Activated T-cell treated with anti-CD3 and anti-CD28 coated beads, Interleukin-2, amount 50 U/mL, for 72 hours (primary cell): ENCODE data around the gene LYPD6B. TPM values are rescaled to one million over a fixed set of nuclear protein-coding genes. Genes with fewer than 3 reads are reported as not detected.

Experiments
- ATAC-seq, 2 donors: fragments of 150-1000 bp; cut with Tn5 transposase; replicated peaks in 1 of 2; 2 replicates each; pipeline ENCODE4 v1.10.0; 2021; ENCODE audit warnings: moderate library complexity in 2 of 2, mild to moderate bottlenecking in 1 of 2
- DNase-seq, 2 donors: peaks; one replicate each; pipeline ENCODE4 v3.0.0; 2021 to 2022; ENCODE audit warnings: mixed read lengths in 1 of 2
- H3K27ac Mint-ChIP-seq: one replicate; pipeline ENCODE4 v1.8.0; 2022; ENCODE audit warnings: mild to moderate bottlenecking, moderate library complexity, mixed read lengths
- H3K27me3 Mint-ChIP-seq: one replicate; pipeline ENCODE4 v1.8.0; 2022; ENCODE audit warnings: low read depth, mixed read lengths
- H3K36me3 Mint-ChIP-seq, 2 donors: one replicate each; pipeline ENCODE4 v1.8.0; 2022; ENCODE audit warnings: mixed read lengths in 2 of 2, mild to moderate bottlenecking in 1 of 2; ENCODE audit not compliant: insufficient read depth in 2 of 2
- H3K4me1 Mint-ChIP-seq: one replicate; pipeline ENCODE4 v1.8.0; 2022; ENCODE audit warnings: low read depth, mixed read lengths
- H3K4me3 Mint-ChIP-seq, 2 donors: one replicate each; pipeline ENCODE4 v1.8.0; 2022; ENCODE audit warnings: mild to moderate bottlenecking in 2 of 2, mixed read lengths in 2 of 2, moderate library complexity in 2 of 2
- H3K9me3 Mint-ChIP-seq, 2 donors: one replicate each; pipeline ENCODE4 v1.8.0; 2022; ENCODE audit warnings: mixed read lengths in 2 of 2
- total RNA-seq, 2 donors: library from RNA; stranded (reverse); gene quantifications; one replicate each; pipeline ENCODE4 v1.2.3, GENCODE V29; 2022

Gene LYPD6B
- total RNA-seq, 2 donors from 2014 or later = not detected

DNA sequence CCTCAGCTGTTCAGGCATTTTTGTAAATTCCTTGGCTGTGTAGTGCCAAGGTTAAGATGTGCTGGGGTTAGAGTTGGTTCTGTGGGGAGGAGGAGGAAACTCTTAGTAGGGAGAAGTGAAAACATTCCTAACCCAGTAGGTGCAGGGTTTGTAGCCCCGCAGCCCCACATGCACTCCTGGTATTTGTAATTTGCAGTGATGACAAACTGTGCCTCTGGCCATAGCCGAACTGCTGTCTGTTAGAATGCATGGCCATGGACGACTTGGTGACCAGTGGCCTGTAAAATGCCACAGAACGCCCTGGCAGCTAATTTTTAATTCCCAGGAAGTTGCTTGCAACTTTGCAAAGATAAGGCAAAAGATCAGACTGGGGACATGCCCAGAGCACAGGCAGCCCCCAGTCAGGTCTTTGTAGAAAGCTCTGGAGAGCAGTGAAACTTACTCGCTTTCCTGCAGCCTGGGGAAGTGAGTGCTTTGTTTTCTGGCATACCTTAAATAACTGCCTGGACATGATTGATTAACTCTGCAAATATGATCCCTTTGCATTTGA lies 38.4 kb downstream of the LYPD6B start:
- no peak for ATAC-seq
- H3K27me3 Mint-ChIP-seq = peaks cover 30% of the 10 kb centered on the region

DNA sequence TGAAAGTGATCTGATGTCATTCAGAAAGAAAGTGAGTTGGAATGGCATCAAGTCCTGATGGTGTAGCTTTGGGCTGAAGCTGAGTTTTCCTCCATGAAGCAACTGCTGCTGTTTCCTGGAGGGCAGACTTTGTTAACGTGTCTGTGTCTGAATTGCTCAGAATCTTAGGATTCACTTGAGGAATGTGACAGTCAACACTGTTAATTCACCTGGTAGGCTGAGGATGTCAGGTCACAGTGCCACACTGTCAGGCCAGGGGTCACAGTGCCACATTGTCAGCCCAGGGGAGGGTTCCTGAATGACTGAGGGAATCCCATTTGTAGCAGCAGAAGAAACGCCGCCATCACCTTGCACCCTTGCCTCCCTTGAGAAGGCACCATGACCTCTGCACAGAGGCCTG lies 39.4 kb downstream of the LYPD6B start:
- no peak overlapping the region for H3K4me3 Mint-ChIP-seq
- H3K4me1 Mint-ChIP-seq = no peaks in the 10 kb centered on the region
- H3K27ac Mint-ChIP-seq = no peak overlapping the region
- no peaks in the 10 kb centered on the region for H3K36me3 Mint-ChIP-seq
- H3K27me3 Mint-ChIP-seq = peaks cover 30% of the 10 kb centered on the region
- H3K9me3 Mint-ChIP-seq = no peaks in the 10 kb centered on the region
- no peak for ATAC-seq
- DNase-seq = no peak

More for the DNA sequence above, 38.4 kb downstream of the LYPD6B start:
- H3K36me3 Mint-ChIP-seq = no peaks in the 10 kb centered on the region
- no peaks in the 10 kb centered on the region for H3K9me3 Mint-ChIP-seq
- H3K4me1 Mint-ChIP-seq = no peaks in the 10 kb centered on the region
- H3K27ac Mint-ChIP-seq = no peak overlapping the region
- no peak overlapping the region for H3K4me3 Mint-ChIP-seq
- no peak for DNase-seq

DNA sequence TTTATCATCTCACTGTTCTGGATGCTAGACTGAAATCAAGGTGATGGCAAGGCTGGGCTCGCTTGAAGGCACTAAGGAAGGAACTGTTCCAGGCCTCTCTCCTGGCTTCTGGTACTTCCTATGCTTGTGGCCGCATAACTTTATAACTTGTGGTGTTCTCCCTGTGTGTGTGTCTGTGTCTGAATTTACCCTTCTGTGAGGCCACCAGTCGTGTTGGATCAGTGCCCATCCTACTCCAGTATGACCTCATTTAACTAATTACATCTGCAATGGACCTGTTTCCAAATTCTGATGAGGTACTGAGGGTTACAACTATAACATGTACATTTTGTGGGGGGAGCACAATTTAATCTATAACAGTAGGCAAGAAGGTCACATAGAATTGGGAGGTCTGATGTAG lies 41.6 kb downstream of the LYPD6B start:
- Mint-ChIP-seq H3K4me3 (no peak overlapping the region), H3K4me1 (no peaks in the 10 kb centered on the region), H3K27me3 (peaks cover 31% of the 10 kb centered on the region), H3K27ac (no peak overlapping the region), H3K9me3 (no peaks in the 10 kb centered on the region), H3K36me3 (no peaks in the 10 kb centered on the region)
- ATAC-seq (no peak), DNase-seq (no peak)

DNA sequence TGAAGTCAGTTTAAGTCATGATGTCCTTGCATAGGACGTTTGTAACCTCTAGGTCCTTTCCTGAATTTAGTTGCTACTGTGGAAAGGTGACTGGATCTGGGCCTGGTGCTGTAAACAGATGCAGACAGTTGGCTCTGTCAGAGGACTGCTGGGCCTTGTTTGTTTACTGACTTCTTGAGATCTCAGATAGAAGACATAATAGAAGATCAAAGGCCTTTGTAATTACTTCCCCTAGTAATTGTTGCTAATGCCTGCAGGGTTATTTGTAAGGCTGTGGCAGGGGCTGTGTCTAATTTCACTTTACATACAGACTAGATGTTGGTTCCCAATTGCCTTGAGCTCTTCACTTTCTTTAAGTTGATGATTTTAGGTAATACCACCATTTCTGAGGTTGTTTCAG lies 42.5 kb downstream of the LYPD6B start:
- H3K4me1 Mint-ChIP-seq = no peaks in the 10 kb centered on the region
- no peak overlapping the region for H3K4me3 Mint-ChIP-seq
- no peak overlapping the region for H3K27ac Mint-ChIP-seq
- DNase-seq = no peak
- ATAC-seq = no peak
- no peaks in the 10 kb centered on the region for H3K9me3 Mint-ChIP-seq
- peaks cover 29% of the 10 kb centered on the region for H3K27me3 Mint-ChIP-seq
- no peaks in the 10 kb centered on the region for H3K36me3 Mint-ChIP-seq

DNA sequence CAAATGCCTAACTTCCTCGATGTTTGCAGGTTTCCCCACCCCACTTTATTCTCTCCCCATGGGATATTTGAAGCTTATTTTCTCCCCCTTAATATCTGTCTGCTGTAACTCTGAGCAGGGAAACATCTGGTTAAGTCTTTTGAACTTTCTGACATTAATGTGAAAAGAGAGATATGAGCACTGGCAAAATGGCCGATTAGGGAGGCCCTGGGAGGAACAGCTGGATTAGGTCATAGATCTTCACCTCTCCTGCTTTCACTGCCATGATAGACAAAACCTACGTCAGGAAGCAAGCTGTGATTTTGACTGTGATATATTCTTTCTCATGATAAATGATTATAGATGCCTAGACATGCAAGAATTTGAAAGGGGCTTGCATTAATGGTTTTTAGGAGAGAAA lies 43.6 kb downstream of the LYPD6B start:
- no peak for DNase-seq
- Mint-ChIP-seq H3K36me3 (no peaks in the 10 kb centered on the region), H3K27ac (no peak overlapping the region), H3K4me3 (no peak overlapping the region), H3K9me3 (no peaks in the 10 kb centered on the region), H3K27me3 (peaks cover 24% of the 10 kb centered on the region), H3K4me1 (no peaks in the 10 kb centered on the region)
- ATAC-seq = no peak

DNA sequence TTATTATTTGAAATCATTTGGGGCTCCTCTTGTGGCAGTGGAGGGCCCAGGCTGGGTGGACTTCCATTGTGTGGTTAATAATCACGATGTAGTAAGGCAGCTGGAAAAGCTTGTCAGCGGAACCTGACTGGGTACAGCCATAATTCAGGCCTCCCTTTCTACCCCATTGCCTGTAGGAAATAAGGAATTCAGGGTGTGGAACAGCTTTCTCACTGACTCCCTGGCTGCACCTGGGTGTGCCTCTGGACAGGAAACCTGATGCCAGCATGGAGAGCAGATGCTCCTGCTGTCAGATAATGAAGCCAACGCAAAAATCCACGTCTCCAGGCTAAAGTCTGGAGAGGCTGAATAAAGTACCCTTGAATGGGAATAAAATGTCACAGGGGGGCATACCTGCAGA lies 44.2 kb downstream of the LYPD6B start:
- H3K27ac Mint-ChIP-seq = no peak overlapping the region
- no peak for ATAC-seq
- H3K9me3 Mint-ChIP-seq = no peaks in the 10 kb centered on the region
- H3K4me3 Mint-ChIP-seq = no peak overlapping the region
- no peaks in the 10 kb centered on the region for H3K4me1 Mint-ChIP-seq
- no peak for DNase-seq
- no peaks in the 10 kb centered on the region for H3K36me3 Mint-ChIP-seq
- H3K27me3 Mint-ChIP-seq = peaks cover 24% of the 10 kb centered on the region

DNA sequence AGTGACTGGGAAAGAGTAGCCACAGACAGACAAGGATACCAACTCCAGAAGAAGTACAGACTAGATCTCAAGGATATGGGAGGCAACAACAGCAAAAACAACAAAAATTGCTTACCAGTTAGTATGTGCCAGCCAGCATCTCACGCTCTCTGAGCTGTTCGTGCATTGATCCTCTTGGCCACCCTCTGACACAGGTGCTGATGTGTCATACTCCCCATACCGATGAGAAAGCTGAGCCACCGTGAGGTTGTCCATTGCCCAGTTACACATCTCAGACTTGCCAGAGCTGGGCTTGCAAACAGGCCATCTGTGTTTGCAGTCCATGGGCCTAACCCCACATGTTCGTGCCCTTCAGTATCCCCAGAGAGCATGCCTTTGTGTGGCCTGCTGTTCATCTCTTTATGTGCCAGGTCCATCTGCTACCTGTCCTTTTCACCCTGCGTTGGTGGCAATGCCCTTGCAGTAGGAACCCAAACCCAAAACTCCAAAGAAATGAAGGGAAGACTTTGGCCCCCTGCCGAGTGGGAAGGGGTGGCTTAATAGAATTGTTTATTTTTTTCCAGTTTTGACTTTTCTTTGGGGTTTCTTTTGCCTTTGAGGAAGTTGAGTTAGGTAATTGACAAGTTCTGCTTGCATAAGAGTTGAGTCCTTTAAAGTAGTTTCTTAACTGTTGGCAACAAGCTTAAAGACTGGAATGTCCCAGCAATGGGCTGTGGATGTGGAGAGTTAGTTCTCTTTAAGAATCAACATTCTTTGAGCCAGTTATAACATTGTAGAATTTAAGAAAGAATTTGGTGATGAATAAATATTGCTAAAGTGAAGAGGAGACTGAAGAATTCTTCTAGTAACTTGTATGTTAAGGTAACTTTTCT lies 46.7 kb downstream of the LYPD6B start:
- DNase-seq = no peak
- no peaks in the 10 kb centered on the region for H3K36me3 Mint-ChIP-seq
- H3K4me3 Mint-ChIP-seq = no peak overlapping the region
- no peaks in the 10 kb centered on the region for H3K9me3 Mint-ChIP-seq
- H3K27me3 Mint-ChIP-seq = peaks cover 21% of the 10 kb centered on the region
- no peaks in the 10 kb centered on the region for H3K4me1 Mint-ChIP-seq
- H3K27ac Mint-ChIP-seq = no peak overlapping the region
- no peak for ATAC-seq

DNA sequence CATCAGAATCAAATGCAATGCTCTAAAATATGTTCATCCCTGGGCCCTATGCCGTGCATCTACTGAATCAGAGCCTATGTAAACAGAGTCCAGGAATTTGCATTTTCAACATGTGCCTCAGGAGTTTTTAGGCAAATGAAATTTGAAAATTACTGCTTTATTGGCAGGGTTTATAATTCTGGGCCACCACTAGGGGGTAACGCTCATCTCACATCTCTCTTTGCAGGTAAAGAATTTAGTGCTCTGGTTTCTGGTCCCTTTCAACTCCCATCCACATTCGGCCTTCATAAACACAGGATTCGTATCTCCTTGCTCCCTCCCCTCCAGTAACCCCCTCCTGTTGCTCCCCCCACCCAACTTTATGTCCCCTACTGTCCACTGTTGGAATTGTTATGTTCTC lies 49.3 kb downstream of the LYPD6B start:
- ATAC-seq (no peak), DNase-seq (no peak)
- Mint-ChIP-seq H3K27me3 (peaks cover 33% of the 10 kb centered on the region), H3K4me1 (no peaks in the 10 kb centered on the region), H3K27ac (no peak overlapping the region), H3K9me3 (no peaks in the 10 kb centered on the region), H3K36me3 (no peaks in the 10 kb centered on the region), H3K4me3 (no peak overlapping the region)

DNA sequence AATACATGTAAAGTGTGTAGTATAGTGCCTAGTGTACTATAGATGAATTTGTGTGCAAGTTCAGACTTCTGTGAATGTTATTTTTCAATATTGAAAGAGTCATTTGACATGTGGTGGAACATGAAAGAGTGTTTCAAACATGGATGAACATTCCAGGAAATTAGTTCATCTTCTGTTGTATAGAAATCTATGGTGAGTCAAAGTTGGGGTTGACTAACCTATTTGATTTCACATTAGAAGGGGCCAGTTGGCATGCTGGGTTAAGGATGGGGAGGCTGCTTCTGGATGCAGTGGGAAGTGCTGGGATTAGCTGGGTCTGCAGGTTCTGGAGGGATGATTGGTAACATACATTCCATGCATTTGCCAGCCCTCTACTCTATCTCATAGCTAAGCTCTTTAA lies 50.6 kb downstream of the LYPD6B start:
- Mint-ChIP-seq H3K9me3 (no peaks in the 10 kb centered on the region), H3K4me1 (no peaks in the 10 kb centered on the region)

DNA sequence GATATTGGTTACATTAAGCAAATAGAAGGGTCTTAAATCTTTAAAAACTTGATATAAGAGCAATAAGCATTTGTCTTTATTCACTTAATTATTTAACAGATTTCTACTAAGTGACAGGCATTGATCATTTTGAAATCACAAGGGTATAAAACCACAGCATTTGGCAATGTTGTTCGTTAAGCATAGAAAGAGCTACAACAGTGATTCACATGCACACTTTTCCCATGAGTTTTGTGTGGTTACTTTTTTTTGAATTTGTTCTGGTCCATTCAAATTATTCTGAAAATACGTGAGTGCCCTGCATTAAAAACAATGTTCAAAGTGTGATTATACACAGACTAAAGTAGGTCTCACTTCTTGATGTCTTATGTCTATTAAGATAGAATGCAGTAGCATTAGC lies 52.2 kb downstream of the LYPD6B start:
- no peaks in the 10 kb centered on the region for H3K4me1 Mint-ChIP-seq
- H3K9me3 Mint-ChIP-seq = no peaks in the 10 kb centered on the region
- H3K27ac Mint-ChIP-seq = no peak overlapping the region
- ATAC-seq (no peak), DNase-seq (no peak)
- no peaks in the 10 kb centered on the region for H3K36me3 Mint-ChIP-seq
- H3K27me3 Mint-ChIP-seq = peaks cover 38% of the 10 kb centered on the region
- H3K4me3 Mint-ChIP-seq = no peak overlapping the region

More for the DNA sequence above, 50.6 kb downstream of the LYPD6B start:
- no peak for DNase-seq
- no peak overlapping the region for H3K27ac Mint-ChIP-seq
- peak in 1 of 2 donors; percentile 30 for ATAC-seq
- H3K4me3 Mint-ChIP-seq = no peak overlapping the region
- peaks cover 44% of the 10 kb centered on the region for H3K27me3 Mint-ChIP-seq
- no peaks in the 10 kb centered on the region for H3K36me3 Mint-ChIP-seq

DNA sequence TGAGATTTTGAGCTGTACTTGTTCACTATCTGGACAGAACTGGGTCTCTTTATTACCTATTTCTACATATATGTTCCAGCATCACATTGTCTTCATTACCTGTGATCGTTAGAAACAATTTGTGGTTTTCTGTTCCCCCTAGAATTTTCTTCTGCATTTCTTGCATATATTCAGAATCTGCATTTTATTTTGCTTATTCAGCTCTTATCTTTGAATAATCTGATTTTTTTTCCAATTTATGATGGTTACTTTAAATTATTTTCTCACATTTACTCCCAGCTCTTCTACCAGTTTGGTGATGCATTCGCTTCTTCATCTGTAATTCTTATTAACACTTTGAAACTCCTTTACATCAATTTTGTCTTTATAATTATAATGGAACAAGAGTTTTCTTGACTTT lies 55.1 kb downstream of the LYPD6B start:
- Mint-ChIP-seq H3K4me1 (no peaks in the 10 kb centered on the region), H3K9me3 (no peaks in the 10 kb centered on the region), H3K36me3 (no peaks in the 10 kb centered on the region), H3K27me3 (peaks cover 43% of the 10 kb centered on the region), H3K4me3 (no peak overlapping the region), H3K27ac (no peak overlapping the region)
- DNase-seq (no peak), ATAC-seq (no peak)

DNA sequence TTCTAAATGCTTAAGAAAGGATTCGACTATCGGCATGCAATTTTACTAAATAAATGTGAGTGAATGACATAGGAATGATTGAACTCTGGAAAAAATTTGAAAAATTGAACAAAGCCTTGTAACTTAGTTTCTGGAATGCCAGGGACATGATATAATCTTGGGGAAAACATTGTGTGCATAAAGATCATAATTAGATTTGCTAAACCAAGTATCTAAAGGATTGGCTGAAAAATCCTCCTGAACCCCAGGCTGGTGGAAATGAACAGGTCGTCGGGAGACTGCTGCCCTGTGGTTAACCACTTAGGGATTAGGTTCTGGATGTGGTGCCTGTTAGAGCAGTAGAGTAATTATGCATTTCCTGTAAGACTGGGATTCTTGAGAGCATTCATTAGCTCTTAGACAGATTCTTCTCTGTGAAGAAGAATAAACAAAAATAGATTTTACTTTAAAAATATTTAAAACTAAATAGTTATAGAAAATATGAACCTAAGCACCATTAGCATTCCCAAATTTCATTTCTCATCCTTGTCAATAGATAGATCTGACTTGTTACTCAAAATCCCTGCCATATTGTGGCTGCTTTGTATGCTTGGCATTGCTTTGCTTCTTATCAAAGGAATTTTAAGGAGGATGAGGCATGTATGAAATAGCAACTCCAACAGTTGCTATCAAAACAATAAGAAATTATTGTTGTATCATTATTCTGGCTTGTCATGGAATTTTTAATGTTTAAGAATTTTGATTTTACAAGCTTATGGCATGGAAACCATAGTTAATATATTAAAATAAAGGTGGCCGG lies 55.9 kb downstream of the LYPD6B start:
- DNase-seq (no peak), ATAC-seq (no peak)
- Mint-ChIP-seq H3K4me1 (no peaks in the 10 kb centered on the region), H3K9me3 (no peaks in the 10 kb centered on the region), H3K27ac (no peak overlapping the region), H3K27me3 (peaks cover 43% of the 10 kb centered on the region), H3K4me3 (no peak overlapping the region), H3K36me3 (no peaks in the 10 kb centered on the region)

DNA sequence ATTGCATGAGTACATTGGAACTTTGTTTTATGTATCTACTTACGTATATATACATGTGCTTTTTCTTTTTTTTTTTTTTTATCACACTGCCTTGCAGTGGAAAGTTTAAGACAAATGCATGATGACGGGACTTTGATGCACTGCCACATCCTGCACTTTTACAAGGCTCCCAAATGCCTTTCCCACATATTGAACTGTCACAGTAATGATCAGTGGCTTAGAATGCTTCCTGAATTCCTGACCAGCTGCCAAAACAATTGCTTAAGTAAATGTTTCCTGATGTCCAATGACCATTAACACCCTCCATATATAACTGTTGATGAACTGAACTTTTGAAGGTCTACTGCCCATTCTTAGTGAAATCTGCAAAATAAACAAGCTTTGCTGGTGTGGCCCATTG lies 60.2 kb downstream of the LYPD6B start:
- no peak overlapping the region for H3K27ac Mint-ChIP-seq
- H3K9me3 Mint-ChIP-seq = no peaks in the 10 kb centered on the region

More for the DNA sequence above, 60.2 kb downstream of the LYPD6B start:
- ATAC-seq = no peak
- Mint-ChIP-seq H3K4me1 (no peaks in the 10 kb centered on the region), H3K4me3 (no peak overlapping the region), H3K27me3 (peaks cover 17% of the 10 kb centered on the region), H3K36me3 (no peaks in the 10 kb centered on the region)
- DNase-seq = no peak
